Stimulated activated CD8-positive, alpha-beta memory T cell treated with anti-CD3 and anti-CD28 coated beads, Interleukin-4, amount 100 ng/mL, for 48 hours (primary cell): ENCODE measurements around the gene OR52N5.

ENCODE experiments used
- DNase-seq: peaks from one replicate; pipeline ENCODE4 v3.0.0-alpha.2; 2020

Gene OR52N5

GRCh38 chr11:5783255-5783654 is at the start of gene OR52N5:
Gene OR52N5 (minus strand): TSS chr11:5783355. CDS start chr11:5778634, 4,721 bp downstream.
- DNase-seq, result no peak

GRCh38 chr11:5831196-5831829 is 48.2 kb upstream of the OR52N5 start:
- no peak for DNase-seq

- DNase-seq, result no peak
Measured at GRCh38 chr11:5818245-5818886, 35.2 kb upstream of the OR52N5 start.

GRCh38 chr11:5815534-5815933 is 32.4 kb upstream of the OR52N5 start:
- no peak for DNase-seq

GRCh38 chr11:5809905-5810795 is 27.0 kb upstream of the OR52N5 start:
- DNase-seq, result no peak

- no peak for DNase-seq
Measured at GRCh38 chr11:5809122-5809519, 26.0 kb upstream of the OR52N5 start.

- DNase-seq, result peak; percentile 79
Measured at GRCh38 chr11:5808500-5809121, 25.5 kb upstream of the OR52N5 start, which contains the start of gene OR52N2. Gene OR52N2 (plus strand): TSS chr11:5808924. CDS start chr11:5820336, 11,412 bp downstream.

- no peak for DNase-seq
Measured at GRCh38 chr11:5807580-5807979, 24.4 kb upstream of the OR52N5 start.

GRCh38 chr11:5803982-5804381 is 20.8 kb upstream of the OR52N5 start:
- no peak for DNase-seq

GRCh38 chr11:5796541-5796940 is 13.4 kb upstream of the OR52N5 start:
- no peak for DNase-seq

- no peak for DNase-seq
Measured at GRCh38 chr11:5791165-5791564, 8.0 kb upstream of the OR52N5 start, which contains the start of gene OR52N1. Gene OR52N1 (minus strand): TSS chr11:5791265. CDS start chr11:5788816, 2,449 bp downstream.

GRCh38 chr11:5767056-5767455 is 16.1 kb downstream of the OR52N5 start:
- DNase-seq, result no peak

- no peak for DNase-seq
Measured at GRCh38 chr11:5753943-5754342, 29.2 kb downstream of the OR52N5 start, which contains the start of gene OR52N4. Gene OR52N4 (plus strand): TSS chr11:5754243. CDS start chr11:5754741, 498 bp downstream.

GRCh38 chr11:5749836-5750235 is 33.3 kb downstream of the OR52N5 start:
- no peak for DNase-seq

- no peak for DNase-seq
Measured at GRCh38 chr11:5746614-5747013, 36.5 kb downstream of the OR52N5 start.

- DNase-seq, result no peak
Measured at GRCh38 chr11:5738431-5738830, 44.7 kb downstream of the OR52N5 start.

GRCh38 chr11:5737670-5738392 is 45.3 kb downstream of the OR52N5 start:
- DNase-seq, result no peak

- no peak for DNase-seq
Measured at GRCh38 chr11:5737091-5737490, 46.1 kb downstream of the OR52N5 start.

GRCh38 chr11:5736396-5736795 is 46.8 kb downstream of the OR52N5 start, which contains the start of gene OR56B1:
Gene OR56B1 (plus strand): TSS chr11:5736448. CDS start chr11:5736517, 69 bp downstream.
- no peak for DNase-seq

- DNase-seq, result no peak
Measured at GRCh38 chr11:5727691-5728090, 55.5 kb downstream of the OR52N5 start.

GRCh38 chr11:5726351-5726750 is 56.8 kb downstream of the OR52N5 start:
- no peak for DNase-seq
